Midbrain (tissue), 1 donor: Measurements from ENCODE around the gene ASIC3.

Experiments used
- DNase-seq: peaks from one replicate; lab custom pipeline; 2025; lab: John Stamatoyannopoulos, UW

ASIC3 gene

DNA sequence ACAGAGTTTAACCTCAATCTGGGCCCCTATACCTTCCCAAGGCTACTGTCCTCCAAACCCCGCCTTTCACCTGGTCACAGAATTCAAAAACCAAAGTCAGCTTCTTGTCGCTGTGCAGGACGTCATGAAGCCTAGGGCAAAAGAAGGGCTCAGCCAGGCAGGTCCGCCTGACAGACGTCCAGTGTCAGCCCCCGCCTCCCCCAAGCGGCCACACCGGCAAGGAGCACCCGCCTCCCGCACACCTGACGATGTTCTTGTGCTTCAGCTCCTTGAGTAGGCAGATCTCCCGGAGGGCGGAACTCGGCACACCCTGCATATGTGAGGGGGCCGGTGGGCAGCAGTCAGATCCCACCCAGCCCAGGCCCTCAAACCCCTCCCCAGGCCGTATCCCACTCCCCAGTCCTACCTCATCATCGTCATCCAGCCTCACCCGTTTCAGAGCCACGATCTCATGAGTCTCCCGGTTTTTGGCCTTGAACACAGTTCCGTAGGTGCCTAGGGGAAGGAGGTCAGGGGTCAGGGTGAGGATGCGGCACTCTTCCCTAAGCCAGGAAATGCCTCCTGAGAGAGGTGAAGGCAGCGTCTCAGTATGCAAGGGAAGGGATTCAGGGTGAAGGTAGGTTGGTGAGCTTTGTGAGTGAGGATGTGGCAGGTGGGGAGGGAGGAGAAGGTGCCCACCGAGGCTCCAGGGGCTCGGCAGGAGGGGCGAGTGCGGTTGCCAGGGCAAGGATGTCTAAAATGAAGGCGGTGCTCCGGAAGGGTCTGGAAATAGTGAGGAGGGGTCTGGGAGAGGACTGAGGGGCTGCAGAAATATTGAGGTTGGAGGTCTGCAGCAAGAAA lies 8.6 kb downstream of the ASIC3 start:
- DNase-seq: no peak

DNA sequence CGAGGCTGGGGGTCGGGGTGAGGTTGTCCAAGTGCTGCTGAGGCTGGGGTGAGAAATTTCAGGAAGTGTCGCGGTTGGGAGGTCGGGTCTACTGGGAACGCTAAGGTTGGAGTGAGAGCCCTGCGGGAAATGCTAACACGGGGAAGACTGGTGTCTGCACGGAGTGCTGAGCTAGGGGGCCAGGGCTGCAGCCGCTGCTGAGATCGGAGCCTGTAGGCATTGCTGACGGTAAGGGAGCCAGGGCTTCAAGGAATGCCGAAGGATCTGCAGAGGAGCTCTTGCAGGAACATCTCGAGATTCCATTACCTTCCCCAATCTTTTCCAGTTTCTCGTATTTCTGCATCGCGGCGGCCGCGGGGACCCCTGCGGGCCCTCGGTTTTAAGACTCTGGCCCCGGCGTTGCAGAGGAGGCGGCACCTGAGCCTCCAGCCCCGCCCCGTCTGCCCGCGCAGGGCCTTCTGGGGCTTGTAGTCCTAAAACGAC lies 9.2 kb downstream of the ASIC3 start, which contains the start of gene CDK5:
Gene CDK5, minus strand, starts transcription at position 392 of the 483 bp plus-strand sequence. Its CDS starts 49 bp downstream, at position 343.
- DNase-seq: no peak

DNA sequence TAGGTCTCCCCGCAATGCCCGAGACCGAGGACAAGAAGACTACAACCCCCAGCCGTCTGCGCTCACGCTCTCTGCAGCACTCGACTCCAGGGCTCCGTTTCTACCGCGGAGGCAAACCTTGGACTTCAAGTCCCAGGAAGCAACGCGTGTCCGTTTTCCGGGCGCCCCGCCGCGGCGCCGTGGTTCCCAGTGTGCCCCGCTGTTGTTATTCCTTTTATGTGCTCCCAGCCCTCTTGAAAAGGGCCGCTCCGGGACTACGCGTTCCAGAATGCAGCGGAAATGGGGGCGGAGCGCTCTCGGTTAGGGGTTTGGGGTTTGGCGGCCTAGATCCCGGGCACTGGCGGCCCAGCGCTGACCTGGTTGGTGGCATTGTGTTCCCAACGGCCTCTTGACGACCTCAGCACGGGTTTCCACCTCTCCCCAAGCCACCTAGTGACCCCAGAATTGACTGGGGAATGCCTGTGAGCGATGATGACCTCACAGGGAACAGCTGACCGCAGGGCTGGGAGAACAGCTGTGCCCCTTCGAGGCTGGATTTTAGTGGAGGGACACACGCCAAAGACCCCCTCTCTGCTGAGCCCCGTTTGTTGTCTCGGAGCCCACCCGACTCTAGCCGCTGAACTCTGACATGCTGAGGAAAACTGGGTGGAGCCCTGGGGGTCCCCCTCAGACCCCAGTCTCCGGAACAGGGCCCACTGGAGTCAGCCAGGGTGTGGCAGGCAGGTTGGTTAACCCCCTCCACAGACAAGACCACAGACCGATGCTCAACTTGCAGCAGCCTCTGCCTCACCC lies 9.9 kb downstream of the ASIC3 start:
- peak; percentile 99 for DNase-seq

DNA sequence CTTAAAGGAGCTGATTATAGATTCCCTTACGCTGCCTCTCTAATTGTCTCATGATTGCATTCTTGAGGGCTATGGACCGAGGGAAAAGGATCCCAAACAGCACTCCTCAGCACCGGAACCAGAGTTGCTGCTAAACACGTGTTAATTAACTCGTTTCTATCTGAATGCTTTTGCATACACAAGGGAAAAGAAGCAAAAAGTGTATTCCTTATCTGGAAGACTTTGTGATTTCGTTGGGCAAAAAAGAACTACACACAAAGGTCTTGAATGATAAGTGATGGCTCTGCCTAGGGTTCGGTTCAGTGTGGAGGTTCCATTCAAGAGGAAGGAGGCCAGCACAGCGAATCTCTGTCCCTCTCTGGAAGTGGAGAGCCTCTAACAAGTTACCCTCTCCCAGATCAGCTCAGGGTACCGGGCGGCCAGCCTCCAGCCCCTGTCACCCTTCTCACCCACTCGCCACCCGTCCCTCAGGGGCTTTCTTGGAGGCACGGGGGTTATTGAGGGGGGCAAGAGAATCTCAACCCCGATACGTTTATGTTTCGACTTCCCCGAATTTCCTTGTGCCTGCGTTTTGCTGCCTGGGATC lies 10.5 kb downstream of the ASIC3 start:
- no peak for DNase-seq

DNA sequence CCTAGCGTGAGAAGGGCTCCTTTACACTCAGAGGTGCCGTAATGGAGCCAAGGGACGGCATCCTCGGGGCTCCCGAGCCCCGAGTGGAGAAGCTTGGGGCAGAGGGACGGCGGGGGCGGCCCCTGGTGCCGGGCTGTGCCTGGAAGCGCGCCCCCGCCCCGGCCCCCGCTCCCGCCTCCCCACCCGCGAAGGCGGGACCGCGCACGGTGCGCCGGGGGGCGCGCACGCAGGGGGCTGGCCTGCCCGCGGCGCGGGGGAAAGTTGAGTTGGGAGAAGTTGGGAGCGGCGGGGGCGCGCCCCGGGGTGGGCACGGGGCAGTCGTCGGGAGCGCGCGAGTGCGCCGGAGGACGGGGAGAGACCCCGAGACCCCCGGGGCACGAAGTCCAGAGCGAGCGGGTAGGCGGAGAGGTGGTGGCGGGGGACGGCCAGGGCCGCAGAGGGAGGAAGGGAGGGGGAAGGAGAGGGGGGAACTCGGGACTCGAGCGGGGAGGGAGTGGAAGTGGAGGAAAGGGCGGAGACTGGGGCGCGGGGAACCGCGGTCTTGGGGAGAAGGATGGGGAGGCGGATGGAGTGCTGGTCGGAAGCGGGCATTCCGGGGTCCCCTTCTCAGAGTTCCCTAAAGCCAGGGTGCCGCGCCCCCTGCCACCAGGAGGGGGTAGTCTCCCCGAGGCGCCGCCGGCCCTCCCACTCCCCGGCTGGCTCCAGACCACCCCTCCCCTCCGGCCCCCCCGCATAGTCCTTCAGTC lies 11.2 kb downstream of the ASIC3 start, which contains the start of gene SLC4A2:
Gene SLC4A2, plus strand, starts transcription at position 223 of the 746 bp plus-strand sequence. CDS start 2,399 bp downstream, outside the sequence.
- peak; percentile 88 for DNase-seq

DNA sequence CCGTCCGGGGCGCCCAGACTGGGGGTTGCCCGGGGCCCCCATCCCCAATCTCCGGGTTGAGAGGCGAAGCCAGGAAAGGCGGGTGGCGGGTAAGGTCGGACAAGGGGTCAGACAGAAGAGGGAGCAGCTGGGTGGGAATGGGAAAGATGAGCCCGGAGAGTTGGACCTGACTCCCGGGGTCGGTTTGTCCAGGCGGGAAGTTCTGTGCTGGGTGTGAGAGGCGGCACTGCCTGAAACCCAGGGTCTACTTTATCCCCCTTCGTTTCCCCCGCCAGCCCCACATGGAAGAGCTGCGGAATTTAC lies 11.7 kb downstream of the ASIC3 start:
- DNase-seq: no peak

DNA sequence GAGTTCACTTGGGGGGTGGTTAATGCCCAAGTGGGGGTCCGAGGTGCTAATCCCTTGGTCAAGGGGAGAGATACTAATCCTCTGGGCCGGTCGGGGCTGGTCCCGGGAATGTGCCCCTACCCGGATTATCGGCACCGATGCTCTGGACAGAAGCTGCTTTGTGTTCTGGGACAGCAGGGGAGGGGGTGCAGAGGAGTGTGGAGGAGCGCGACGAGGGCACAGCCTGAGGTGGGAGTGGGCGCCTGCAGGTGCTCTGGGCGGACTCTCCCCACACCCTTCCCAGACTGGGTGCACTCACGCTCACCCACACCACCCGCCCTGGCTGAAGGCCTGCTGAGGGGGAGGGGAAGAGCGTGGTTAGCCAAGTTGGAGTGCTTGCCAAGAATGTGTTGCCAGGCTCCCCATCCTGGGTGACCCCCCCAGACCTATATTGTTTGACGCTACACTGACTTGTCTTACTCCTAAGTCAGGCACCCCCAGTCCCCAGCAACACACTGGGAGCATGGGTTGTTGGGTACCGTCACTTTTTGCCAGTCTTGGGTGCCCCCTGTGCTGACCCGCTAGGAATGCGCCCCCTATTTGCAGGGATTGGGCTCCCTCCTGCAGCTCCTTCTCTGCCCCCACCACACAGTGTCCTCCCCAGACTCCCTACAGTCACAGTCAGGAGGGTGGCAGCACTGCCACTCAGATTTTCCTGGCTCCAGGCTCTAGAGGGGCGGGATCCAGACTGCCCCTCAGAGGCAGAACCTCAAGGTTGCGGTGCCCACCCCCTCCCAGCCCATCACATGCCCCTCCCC lies 12.3 kb downstream of the ASIC3 start:
- peak; percentile 31 for DNase-seq

DNA sequence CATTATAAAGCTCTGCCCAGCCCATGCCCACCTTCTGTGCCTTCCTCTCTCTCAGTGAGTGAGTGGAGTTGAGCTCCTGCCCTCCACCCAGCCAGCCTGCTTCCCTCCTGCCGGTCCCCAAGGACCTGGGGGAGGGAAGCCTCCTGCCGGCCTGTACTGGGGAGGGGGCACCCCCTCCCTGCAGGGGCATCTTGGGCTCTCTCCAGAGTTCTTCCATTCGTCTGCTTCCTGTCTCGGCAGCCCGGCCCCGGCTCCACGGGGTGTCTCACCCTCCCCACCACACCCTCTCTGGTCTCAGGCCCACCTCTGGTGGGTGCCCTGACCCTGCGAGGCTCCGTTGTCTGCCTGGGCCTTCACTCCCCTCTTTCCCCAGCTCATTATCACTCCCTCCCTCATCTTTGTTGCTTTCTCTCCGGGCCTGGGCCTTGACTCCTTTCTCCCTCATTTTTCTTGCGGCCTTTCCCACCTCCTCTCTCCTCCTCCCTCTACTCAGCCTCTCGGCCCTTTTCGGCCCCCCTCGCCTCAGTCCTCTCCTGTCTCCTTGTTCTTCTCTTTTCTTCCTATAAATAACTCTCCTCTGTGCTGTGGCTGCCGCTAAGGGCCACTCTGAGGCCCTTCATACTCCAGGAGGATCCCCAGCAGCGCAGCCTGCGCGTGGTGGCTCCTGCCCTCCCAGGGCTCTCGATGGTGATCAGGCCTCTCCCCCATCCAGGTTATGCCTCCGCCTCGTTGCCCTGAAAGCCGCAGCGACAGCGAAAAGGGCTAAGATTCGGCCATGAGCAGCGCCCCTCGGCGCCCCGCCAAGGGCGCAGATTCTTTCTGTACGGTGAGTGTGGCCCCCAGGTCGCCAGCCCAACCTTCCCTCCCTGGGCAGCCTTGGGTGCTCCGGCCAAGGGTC lies 13.1 kb downstream of the ASIC3 start:
- no peak for DNase-seq

DNA sequence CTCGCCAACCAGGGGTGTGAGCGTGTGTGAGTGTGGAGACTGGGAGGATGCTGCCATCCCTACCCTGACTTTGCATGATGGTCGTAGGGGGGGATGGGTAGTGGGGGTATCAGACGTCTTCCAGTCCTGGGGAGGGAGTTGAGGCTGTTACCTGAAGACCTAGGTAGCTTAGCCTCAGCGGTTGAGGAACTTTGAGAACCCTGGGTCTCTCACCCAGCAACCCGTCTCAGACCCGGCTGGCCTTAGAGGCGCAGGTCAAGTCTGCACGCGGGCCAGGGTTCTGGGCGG lies 13.7 kb downstream of the ASIC3 start:
- DNase-seq: no peak

DNA sequence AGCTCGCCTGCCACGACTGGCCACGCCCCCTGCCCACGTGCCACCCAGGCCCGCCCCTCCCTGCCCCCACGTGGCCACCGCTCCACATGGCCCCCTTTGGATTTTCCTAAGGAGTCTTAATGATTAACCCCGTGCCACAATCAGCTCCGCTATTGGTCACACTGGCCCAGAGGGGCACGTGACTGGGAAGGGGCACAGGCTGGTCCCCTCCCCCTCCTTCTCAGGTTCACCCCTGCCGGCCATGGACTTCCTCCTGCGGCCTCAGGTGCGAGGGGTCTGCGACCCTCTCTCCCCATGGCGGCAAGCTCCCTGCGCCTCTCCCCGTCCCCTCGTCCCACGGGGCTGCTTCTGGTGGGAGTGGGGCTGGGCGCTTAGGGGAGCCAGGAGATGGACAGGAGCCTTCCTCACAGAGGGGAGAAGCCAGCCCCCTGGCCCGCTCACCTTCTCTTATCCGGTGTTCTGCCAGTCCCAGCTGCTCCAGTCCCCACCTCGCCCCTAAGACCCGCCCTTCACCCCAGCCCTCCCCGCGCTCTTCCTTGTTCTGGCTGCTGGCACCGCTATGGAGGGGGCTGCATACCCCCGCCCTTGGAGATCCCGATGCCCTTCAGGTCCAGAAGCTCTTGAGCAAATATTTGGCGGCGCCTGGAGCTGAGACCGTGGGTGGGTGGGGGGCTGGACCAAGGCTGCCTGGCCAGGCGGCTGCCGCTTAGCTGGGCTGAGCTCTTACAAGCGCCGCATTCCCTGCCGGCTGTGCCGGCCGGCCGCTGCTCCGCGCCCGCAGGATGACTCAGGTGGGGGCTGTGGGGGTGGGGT lies 14.3 kb downstream of the ASIC3 start:
- no peak for DNase-seq

DNA sequence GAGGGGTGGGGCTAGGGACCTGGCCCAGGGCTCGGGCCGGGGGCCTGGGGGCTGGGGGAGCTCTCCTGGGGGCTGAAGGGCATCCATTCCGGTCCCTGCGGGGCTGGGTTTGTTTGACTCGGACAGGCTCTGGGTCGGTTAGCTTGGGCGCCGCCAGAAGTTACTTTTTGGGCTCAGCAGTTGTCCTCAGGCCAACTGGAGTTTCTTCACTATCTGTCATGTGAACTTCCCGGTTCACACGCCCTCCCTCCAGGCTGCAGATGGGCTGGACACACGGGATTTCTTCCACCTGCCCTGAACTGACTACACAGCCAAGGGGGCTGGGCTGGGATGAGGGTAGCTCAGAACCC lies 14.9 kb downstream of the ASIC3 start:
- no peak for DNase-seq

DNA sequence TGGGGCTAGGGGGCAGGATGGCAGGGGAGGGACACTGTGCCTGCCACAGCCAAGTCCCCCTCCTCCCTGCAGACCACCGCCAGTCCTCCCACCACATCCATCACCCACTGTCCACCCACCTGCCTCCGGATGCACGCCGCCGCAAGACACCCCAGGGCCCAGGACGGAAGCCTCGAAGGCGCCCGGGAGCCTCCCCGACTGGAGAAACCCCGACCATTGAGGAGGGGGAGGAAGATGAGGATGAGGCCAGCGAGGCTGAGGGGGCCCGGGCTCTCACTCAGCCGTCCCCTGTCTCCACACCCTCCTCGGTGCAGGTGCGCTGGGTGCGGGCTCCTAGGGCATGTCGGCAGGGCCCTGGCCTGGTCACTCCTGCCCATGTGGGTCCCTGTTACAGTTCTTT lies 16.1 kb downstream of the ASIC3 start:
- no peak for DNase-seq

DNA sequence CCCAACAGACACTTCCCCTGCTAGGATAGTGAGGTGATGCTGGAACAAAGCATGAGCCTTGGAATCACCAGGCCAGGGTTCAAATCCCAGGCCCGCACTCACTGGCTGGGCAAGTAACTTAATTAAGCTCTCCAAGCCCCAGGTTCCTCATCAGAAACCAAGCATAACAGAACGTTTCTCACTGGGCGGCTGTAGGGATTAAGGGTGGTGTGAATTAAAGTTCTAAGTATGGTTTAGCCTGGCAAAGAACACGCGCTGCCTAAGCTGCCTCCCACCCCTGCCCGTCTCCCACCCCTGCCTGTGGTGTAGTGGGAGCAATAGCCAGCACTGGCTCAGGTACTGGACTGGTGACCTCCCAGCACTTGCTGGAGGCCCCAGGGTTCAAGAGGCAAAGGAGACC lies 16.7 kb downstream of the ASIC3 start:
- no peak for DNase-seq

DNA sequence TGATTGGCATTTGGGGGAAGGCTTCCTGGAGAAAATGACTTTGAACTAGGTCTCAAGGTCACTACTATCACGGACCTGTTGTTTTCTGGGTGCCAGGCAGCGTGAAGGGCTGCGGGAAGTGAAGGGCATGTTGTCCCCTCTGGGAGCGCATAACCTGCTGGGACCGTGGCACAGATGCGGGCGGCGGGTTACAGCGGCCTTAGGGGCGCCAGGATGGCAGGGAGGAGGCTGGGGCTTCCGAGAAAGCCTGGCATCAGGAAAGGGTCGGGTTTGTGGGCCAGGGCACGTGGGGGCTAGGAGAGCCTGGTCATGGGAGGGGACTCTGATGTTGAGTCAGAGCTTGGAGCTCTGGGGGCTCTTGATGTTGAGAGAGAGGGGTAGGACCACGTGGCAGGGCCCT lies 17.2 kb downstream of the ASIC3 start:
- no peak for DNase-seq

DNA sequence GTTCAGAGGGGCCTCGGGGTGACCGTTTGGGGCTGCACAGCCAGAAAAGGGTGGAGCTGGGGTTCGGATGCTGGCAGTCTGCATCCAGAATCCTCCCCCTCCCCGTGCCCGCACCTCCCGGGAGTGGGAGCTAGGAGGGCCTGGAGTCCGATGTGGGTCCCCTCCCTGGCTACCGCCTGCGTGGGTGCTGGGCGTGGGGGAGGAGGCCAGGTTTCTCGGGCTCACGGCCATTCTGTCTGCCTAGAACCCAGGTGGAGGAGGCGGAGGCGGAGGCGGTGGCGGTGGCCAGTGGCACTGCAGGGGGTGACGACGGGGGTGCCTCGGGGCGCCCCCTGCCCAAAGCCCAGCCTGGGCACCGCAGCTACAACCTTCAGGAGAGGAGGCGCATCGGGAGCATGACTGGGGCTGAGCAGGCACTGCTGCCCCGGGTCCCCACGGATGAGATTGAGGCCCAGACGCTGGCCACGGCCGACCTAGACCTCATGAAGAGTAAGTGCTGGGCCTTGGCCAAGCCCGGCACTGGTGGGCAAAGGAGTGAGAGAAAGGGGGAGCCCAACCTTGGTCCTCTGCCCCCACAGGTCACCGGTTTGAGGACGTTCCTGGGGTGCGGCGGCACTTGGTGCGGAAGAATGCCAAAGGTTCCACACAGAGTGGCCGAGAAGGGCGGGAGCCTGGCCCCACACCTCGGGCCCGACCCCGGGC lies 18.1 kb downstream of the ASIC3 start:
- DNase-seq: no peak

DNA sequence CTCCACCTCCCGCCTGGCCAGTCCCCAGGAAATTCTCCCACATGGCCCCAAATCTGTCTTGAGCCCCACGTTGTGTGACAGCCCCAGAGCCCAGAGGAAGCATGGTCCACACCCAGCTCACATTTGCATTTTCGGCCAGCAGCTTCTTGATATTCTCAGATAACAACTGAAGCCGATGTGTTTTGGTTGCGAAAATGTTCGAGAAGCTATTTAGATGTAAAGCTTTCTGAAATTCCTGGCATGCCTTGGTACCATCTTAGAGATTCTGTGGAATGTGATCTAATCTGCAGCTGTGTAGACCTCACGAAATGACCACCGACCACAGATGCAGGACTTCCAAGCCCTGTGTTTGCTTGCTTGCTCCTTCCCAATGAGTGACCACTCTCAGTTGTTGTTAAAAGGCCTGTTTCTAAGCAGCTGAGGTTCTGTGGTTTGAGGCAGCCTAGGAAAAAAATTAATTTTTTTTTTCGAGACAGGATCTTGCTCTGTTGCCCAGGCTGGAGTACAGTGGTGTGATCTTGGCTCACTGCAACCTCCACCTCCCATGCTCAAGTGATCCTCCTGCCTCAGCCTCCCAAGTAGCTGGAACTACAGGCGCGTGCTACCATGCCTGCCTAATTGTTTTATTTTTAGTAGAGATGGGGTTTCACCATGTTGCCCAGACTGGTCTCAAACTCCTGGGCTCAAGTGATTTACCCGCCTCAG lies 19.9 kb downstream of the ASIC3 start:
- no peak for DNase-seq

DNA sequence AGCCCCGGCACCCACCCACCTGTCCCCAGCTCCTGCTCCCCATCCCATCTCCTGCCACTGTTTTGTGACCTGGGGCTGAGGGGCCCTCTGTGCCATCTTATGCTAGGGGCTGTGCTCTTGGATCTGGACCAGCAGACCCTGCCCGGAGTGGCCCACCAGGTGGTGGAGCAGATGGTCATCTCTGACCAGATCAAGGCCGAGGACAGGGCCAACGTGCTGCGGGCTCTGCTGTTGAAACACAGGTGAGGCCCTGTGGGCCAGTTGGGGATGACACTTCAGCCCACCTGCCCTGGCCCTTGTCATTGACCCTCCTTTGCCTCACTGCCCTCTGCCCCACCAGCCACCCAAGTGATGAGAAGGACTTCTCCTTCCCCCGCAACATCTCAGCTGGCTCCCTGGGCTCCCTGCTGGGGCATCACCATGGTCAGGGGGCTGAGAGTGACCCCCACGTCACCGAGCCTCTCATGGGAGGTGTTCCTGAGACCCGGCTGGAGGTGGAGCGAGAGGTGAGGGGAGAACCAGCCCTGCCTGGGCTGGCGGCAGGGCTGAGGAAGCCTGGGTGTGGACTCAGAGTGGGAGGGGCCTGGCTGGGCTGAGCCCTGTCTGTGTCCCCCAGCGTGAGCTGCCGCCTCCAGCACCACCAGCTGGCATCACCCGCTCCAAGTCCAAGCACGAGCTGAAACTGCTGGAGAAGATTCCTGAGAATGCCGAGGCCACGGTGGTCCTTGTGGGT lies 21.7 kb downstream of the ASIC3 start:
- DNase-seq: no peak

DNA sequence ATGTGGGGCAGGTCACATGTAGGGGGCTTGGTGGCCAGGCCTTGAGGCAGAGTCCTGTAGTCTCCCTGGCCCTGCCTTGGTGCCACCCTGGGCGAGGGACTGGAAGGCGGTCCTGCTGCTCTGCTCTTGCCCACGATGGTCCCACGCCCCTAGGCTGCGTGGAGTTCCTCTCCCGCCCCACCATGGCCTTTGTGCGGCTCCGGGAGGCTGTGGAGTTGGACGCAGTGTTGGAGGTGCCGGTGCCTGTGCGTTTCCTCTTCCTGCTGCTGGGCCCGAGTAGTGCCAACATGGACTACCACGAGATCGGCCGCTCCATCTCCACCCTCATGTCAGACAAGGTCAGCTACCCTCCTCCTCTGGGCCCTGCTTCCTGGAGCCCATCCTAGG lies 22.2 kb downstream of the ASIC3 start:
- no peak for DNase-seq
